ENCODE measurements around the gene TCAF1.

DNA sequence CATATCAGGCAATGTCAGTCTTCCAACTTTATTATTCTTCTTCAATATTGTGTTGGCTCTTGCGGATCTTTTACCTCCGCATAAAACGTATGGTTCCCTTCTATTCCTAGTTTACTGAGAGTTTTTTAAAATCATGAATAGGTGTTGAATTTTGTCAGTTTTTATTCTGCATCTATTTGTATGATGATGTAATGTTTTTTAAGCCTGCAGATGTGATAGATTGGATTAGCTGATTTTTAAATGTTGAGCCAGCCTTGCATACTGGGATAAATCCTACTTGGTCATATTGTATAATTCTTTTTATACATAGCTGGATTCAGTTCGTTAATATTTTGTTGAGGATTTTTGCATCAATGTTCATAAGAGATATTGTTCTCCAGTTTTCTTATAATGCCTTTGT is 43.4 kb upstream of the TCAF1 start:
- no peak for TF ChIP-seq GABPA (IDR thresholded peaks at IDR 0.05 in 1 of 2, conservative IDR thresholded peaks at IDR 0.05 in 1 of 2)
- no peak for TF ChIP-seq CTCF (IDR thresholded peaks at IDR 0.05; ENCODE audit: low read depth, low read length, missing input control)
- no peak for TF ChIP-seq EGR1 (IDR thresholded peaks at IDR 0.05; ENCODE audit: low read depth in 2 of 2)
- TF ChIP-seq, protein P1, sequence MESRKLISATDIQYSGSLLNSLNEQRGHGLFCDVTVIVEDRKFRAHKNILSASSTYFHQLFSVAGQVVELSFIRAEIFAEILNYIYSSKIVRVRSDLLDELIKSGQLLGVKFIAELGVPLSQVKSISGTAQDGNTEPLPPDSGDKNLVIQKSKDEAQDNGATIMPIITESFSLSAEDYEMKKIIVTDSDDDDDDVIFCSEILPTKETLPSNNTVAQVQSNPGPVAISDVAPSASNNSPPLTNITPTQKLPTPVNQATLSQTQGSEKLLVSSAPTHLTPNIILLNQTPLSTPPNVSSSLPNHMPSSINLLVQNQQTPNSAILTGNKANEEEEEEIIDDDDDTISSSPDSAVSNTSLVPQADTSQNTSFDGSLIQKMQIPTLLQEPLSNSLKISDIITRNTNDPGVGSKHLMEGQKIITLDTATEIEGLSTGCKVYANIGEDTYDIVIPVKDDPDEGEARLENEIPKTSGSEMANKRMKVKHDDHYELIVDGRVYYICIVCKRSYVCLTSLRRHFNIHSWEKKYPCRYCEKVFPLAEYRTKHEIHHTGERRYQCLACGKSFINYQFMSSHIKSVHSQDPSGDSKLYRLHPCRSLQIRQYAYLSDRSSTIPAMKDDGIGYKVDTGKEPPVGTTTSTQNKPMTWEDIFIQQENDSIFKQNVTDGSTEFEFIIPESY (IDR thresholded peaks at IDR 0.05): no peak
- no peak for TF ChIP-seq SP1 (IDR thresholded peaks at IDR 0.05)
- TF ChIP-seq NR2F2 (IDR thresholded peaks at IDR 0.05): no peak
- no peak for TF ChIP-seq RXRA (IDR thresholded peaks at IDR 0.05)
- no peak for TF ChIP-seq JUND (IDR thresholded peaks at IDR 0.05)
- TF ChIP-seq, protein P2, sequence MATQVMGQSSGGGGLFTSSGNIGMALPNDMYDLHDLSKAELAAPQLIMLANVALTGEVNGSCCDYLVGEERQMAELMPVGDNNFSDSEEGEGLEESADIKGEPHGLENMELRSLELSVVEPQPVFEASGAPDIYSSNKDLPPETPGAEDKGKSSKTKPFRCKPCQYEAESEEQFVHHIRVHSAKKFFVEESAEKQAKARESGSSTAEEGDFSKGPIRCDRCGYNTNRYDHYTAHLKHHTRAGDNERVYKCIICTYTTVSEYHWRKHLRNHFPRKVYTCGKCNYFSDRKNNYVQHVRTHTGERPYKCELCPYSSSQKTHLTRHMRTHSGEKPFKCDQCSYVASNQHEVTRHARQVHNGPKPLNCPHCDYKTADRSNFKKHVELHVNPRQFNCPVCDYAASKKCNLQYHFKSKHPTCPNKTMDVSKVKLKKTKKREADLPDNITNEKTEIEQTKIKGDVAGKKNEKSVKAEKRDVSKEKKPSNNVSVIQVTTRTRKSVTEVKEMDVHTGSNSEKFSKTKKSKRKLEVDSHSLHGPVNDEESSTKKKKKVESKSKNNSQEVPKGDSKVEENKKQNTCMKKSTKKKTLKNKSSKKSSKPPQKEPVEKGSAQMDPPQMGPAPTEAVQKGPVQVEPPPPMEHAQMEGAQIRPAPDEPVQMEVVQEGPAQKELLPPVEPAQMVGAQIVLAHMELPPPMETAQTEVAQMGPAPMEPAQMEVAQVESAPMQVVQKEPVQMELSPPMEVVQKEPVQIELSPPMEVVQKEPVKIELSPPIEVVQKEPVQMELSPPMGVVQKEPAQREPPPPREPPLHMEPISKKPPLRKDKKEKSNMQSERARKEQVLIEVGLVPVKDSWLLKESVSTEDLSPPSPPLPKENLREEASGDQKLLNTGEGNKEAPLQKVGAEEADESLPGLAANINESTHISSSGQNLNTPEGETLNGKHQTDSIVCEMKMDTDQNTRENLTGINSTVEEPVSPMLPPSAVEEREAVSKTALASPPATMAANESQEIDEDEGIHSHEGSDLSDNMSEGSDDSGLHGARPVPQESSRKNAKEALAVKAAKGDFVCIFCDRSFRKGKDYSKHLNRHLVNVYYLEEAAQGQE (IDR thresholded peaks at IDR 0.05): no peak

Data from liver (tissue), 3 donors.